Naive thymus-derived CD4-positive, alpha-beta T cell (primary cell): Measurements from ENCODE around the gene TTC7B. TPM values are rescaled to one million over a fixed set of nuclear protein-coding genes. Genes with fewer than 3 reads are reported as not detected.

Source experiments
- ATAC-seq: fragments of 150-1000 bp; cut with Tn5 transposase; 2 replicates; pipeline ENCODE4 v1.10.0; 2021; ENCODE audit warnings: mild to moderate bottlenecking, moderate library complexity
- CTCF ChIA-PET: fragments of 350-600 bp; sonication (Branson Sonifier 250); formaldehyde crosslinking; loops from one replicate; lab custom pipeline; 2021; ENCODE audit warnings: antibody characterized with exemption; lab: Charles Lee
- POLR2A ChIA-PET: fragments of 350-600 bp; sonication (Branson Sonifier 250); formaldehyde crosslinking; loops from one replicate; lab custom pipeline; 2021; ENCODE audit warnings: antibody characterized with exemption, inconsistent platforms; lab: Charles Lee
- DNase-seq, 9 donors: peaks; one replicate each; pipeline versions ENCODE4 v3.0.0 to v3.0.0-alpha.2; 2020 to 2022; ENCODE audit warnings: mixed read lengths in 1 of 9
- H3K27ac ChIP-seq: one replicate; pipeline ENCODE4 v1.7.0; 2013; ENCODE audit warnings: mild to moderate bottlenecking, low read depth, low read length, moderate library complexity
- H3K27me3 ChIP-seq, 2 donors: one replicate each; pipeline ENCODE4 v1.7.0; 2013; ENCODE audit warnings: low read length in 2 of 2, mild to moderate bottlenecking in 2 of 2, moderate library complexity in 2 of 2; ENCODE audit not compliant: control insufficient read depth in 2 of 2, insufficient read depth in 2 of 2
- H3K36me3 ChIP-seq, 3 experiments: 1 replicate in 2 of 3; 2 replicates in 1 of 3; pipeline ENCODE4 v1.7.0; 2013; ENCODE audit warnings: low read length in 3 of 3, mild to moderate bottlenecking in 3 of 3, moderate library complexity in 1 of 3; ENCODE audit not compliant: insufficient read depth in 3 of 3, control insufficient read depth in 2 of 3
- H3K4me1 ChIP-seq, 2 donors: one replicate each; pipeline ENCODE4 v1.7.0; 2013; ENCODE audit warnings: low read length in 2 of 2, mild to moderate bottlenecking in 2 of 2, moderate library complexity in 1 of 2; ENCODE audit not compliant: control insufficient read depth in 2 of 2, insufficient read depth in 2 of 2
- H3K4me3 ChIP-seq: 2 replicates; pipeline ENCODE4 v1.7.0; 2013; ENCODE audit warnings: mild to moderate bottlenecking, low read length
- H3K9me3 ChIP-seq, 3 experiments: 1 replicate in 2 of 3; 2 replicates in 1 of 3; pipeline ENCODE4 v1.7.0; 2013; ENCODE audit warnings: low read length in 3 of 3; ENCODE audit not compliant: control insufficient read depth in 2 of 3
- H3K27ac Mint-ChIP-seq, 9 donors: one replicate each; pipeline ENCODE4 v1.8.0; 2020 to 2022; ENCODE audit warnings: mixed read lengths in 9 of 9, mild to moderate bottlenecking in 8 of 9, moderate library complexity in 5 of 9, inconsistent platforms in 2 of 9
- H3K27me3 Mint-ChIP-seq, 5 donors: one replicate each; pipeline ENCODE4 v1.8.0; 2021 to 2022; ENCODE audit warnings: mixed read lengths in 5 of 5, mild to moderate bottlenecking in 1 of 5
- H3K36me3 Mint-ChIP-seq, 5 donors: one replicate each; pipeline ENCODE4 v1.8.0; 2020 to 2022; ENCODE audit warnings: mixed read lengths in 5 of 5, mild to moderate bottlenecking in 3 of 5, inconsistent platforms in 1 of 5
- H3K4me1 Mint-ChIP-seq, 7 donors: one replicate each; pipeline ENCODE4 v1.8.0; 2020 to 2022; ENCODE audit warnings: mixed read lengths in 7 of 7, mild to moderate bottlenecking in 3 of 7, inconsistent platforms in 1 of 7
- H3K4me3 Mint-ChIP-seq, 10 donors: one replicate each; pipeline ENCODE4 v1.8.0; 2020 to 2022; ENCODE audit warnings: mild to moderate bottlenecking in 10 of 10, mixed read lengths in 10 of 10, moderate library complexity in 6 of 10, inconsistent platforms in 2 of 10
- H3K9me3 Mint-ChIP-seq, 11 donors: one replicate each; pipeline ENCODE4 v1.8.0; 2020 to 2022; ENCODE audit warnings: mixed read lengths in 11 of 11, mild to moderate bottlenecking in 4 of 11, inconsistent platforms in 1 of 11, moderate library complexity in 1 of 11
- intact Hi-C, 2 donors: fragments of 100-400 bp; cut with micrococcal nuclease; formaldehyde crosslinking; loops; one replicate each; pipeline ENCODE4 v1.15.1; 2023
- polyA plus RNA-seq, 2 donors: library from polyadenylated mRNA; unstranded; fragments of 300-500 nt; fragmentation: Illumina TruSeq; gene quantifications; one replicate each; pipeline ENCODE4 v1.2.3, GENCODE V29; 2021
- total RNA-seq, 6 experiments: library from RNA in 5 of 6; stranded (reverse) in 5 of 6; gene quantifications; 1 replicate in 5 of 6; 2 replicates in 1 of 6; pipeline ENCODE4 v1.2.3 and lab custom pipeline; 2021 to 2026

Gene TTC7B
- total and polyA plus RNA-seq, 7 experiments from 2014 or later, result 0.08 to 9.5 (median 3.4) TPM; not detected in 2

GRCh38 chr14:90505531-90505930 is 310.7 kb downstream of the TTC7B start:
- H3K9me3 ChIP-seq, result no peaks in the 10 kb centered on the region
- no peak overlapping the region for H3K27ac Mint-ChIP-seq
- intact Hi-C loops, result no loop called here
- no peak overlapping the region for H3K27ac ChIP-seq
- H3K4me3 ChIP-seq, result no peak overlapping the region
- POLR2A ChIA-PET, result no interaction called here
- H3K4me3 Mint-ChIP-seq, result no peak overlapping the region
- peaks cover 0 to 5% (median 0%) of the 10 kb centered on the region in 11 donors for H3K9me3 Mint-ChIP-seq
- no peaks in the 10 kb centered on the region for H3K27me3 ChIP-seq
- H3K36me3 Mint-ChIP-seq, result peaks cover 0 to 3% (median 0%) of the 10 kb centered on the region in 5 donors
- peaks cover 0 to 16% (median 9%) of the 10 kb centered on the region in 7 donors for H3K4me1 Mint-ChIP-seq
- DNase-seq (no peak), ATAC-seq (no peak)
- H3K36me3 ChIP-seq, result no peaks in the 10 kb centered on the region
- CTCF ChIA-PET, result no interaction called here
- no peaks in the 10 kb centered on the region for H3K4me1 ChIP-seq
- peaks cover 27 to 51% (median 31%) of the 10 kb centered on the region in 5 donors for H3K27me3 Mint-ChIP-seq

- H3K9me3 Mint-ChIP-seq, result peaks cover 0 to 5% (median 0%) of the 10 kb centered on the region in 11 donors
- H3K4me1 ChIP-seq, result no peaks in the 10 kb centered on the region
- H3K27ac Mint-ChIP-seq, result no peak overlapping the region
- H3K27me3 Mint-ChIP-seq, result peaks cover 25 to 51% (median 31%) of the 10 kb centered on the region in 5 donors
- no peak for DNase-seq
- H3K27me3 ChIP-seq, result no peaks in the 10 kb centered on the region
- no peaks in the 10 kb centered on the region for H3K9me3 ChIP-seq
- no peak for ATAC-seq
- peaks cover 0 to 3% (median 0%) of the 10 kb centered on the region in 5 donors for H3K36me3 Mint-ChIP-seq
- POLR2A ChIA-PET, result no interaction called here
- intact Hi-C loops, result no loop called here
- CTCF ChIA-PET, result no interaction called here
- H3K4me1 Mint-ChIP-seq, result peaks cover 0 to 18% (median 11%) of the 10 kb centered on the region in 7 donors
- no peak overlapping the region for H3K4me3 Mint-ChIP-seq
- H3K36me3 ChIP-seq, result no peaks in the 10 kb centered on the region
- no peak overlapping the region for H3K4me3 ChIP-seq
- H3K27ac ChIP-seq, result no peak overlapping the region
Measured at GRCh38 chr14:90504643-90505042, 311.6 kb downstream of the TTC7B start.

- H3K4me1 ChIP-seq, result no peaks in the 10 kb centered on the region
- intact Hi-C loops, result no loop called here
- no peak for ATAC-seq
- no peaks in the 10 kb centered on the region for H3K27me3 ChIP-seq
- Mint-ChIP-seq H3K27ac (no peak overlapping the region), H3K4me3 (no peak overlapping the region), H3K27me3 (peaks cover 17 to 49% (median 26%) of the 10 kb centered on the region in 5 donors), H3K36me3 (peaks cover 0 to 3% (median 0%) of the 10 kb centered on the region in 5 donors), H3K9me3 (peaks cover 0 to 5% (median 0%) of the 10 kb centered on the region in 11 donors), H3K4me1 (peaks cover 0 to 17% (median 6%) of the 10 kb centered on the region in 7 donors)
- H3K4me3 ChIP-seq, result no peak overlapping the region
- CTCF ChIA-PET, result interaction anchor here (0.6 kb wide), 1 partner anchor 86 kb away, joined by 3 read pairs; no protein-coding TSS in a partner anchor
- H3K36me3 ChIP-seq, result no peaks in the 10 kb centered on the region
- DNase-seq, result no peak
- POLR2A ChIA-PET, result no interaction called here
- H3K9me3 ChIP-seq, result no peaks in the 10 kb centered on the region
- H3K27ac ChIP-seq, result no peak overlapping the region
Measured at GRCh38 chr14:90503582-90503981, 312.6 kb downstream of the TTC7B start.

DNA sequence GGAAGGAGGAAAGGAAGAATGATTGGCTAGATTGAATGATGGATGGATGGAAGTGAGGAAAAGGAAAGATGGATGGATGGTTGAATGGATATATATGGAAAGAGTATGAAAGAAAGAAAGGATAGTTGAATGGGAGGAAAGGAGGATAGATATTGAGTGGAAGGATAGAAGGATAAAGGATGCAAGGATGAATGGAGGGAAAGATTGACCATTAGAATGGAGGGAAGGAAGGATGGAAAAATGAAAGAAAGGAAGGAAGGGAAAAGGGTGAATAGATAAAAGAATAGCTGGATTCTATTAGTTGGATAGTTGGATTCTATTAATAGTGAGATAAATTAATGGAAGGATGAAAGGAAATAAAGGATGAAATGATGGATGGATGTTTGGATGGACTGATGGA is 313.5 kb downstream of the TTC7B start:
- Mint-ChIP-seq H3K4me1 (peaks cover 0 to 17% (median 6%) of the 10 kb centered on the region in 7 donors), H3K36me3 (peaks cover 0 to 3% (median 0%) of the 10 kb centered on the region in 5 donors)
- ATAC-seq, result no peak

DNA sequence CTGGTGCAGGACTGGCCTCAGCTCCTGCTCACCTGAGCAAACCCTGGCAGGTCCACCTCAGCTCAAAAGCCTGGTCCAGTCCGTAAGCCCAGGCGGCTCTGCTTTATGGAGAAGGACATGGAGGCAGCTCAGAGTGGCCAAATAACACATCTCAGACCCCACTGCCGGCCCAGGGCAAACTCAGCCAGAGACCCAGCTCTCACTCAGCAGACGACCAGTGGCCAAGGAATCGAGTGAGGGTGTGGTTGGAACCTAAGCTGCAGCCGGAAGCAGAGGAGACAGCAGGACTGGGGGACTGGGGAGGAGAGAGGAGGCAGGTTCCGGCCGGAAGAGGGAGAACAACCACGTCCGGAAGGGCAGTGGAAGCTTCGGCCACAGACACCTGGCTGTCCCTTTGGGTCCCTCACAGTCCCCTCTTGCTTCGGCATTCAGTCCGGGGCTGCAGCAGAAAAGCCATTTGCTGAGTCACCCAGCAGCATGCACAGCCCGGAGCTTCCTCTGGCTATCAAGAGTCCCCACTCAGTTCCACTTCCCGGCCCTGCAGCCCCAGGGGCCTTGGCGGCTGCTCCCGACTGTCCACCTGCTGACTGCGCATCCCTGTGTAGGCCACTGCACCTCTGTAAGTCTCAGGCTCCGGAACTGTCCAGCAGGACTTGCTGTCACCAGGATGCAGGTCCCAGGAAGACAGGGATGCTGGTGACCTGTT is 315.4 kb downstream of the TTC7B start:
- Histone ChIP-seq H3K27me3 (no peaks in the 10 kb centered on the region), H3K9me3 (no peaks in the 10 kb centered on the region), H3K4me1 (no peaks in the 10 kb centered on the region), H3K36me3 (no peaks in the 10 kb centered on the region), H3K4me3 (no peak overlapping the region), H3K27ac (no peak overlapping the region)
- Mint-ChIP-seq H3K4me1 (peaks cover 0 to 17% (median 6%) of the 10 kb centered on the region in 7 donors), H3K4me3 (peak overlapping the region in 2 of 10 donors; percentile 7 to 57), H3K36me3 (peaks cover 0 to 3% (median 0%) of the 10 kb centered on the region in 5 donors), H3K27me3 (peaks cover 4 to 44% (median 25%) of the 10 kb centered on the region in 5 donors), H3K9me3 (peaks cover 0 to 5% (median 0%) of the 10 kb centered on the region in 11 donors), H3K27ac (no peak overlapping the region)
- peak; percentile 37 for ATAC-seq
- no peak for DNase-seq
- POLR2A ChIA-PET, result no interaction called here
- CTCF ChIA-PET, result interaction anchor here (0.6 kb wide), 1 partner anchor 165 kb away, joined by 3 read pairs; no protein-coding TSS in a partner anchor
- intact Hi-C loops, result no loop called here

More for the DNA sequence above, 313.5 kb downstream of the TTC7B start:
- no peak overlapping the region for H3K27ac ChIP-seq
- CTCF ChIA-PET, result no interaction called here
- H3K36me3 ChIP-seq, result no peaks in the 10 kb centered on the region
- POLR2A ChIA-PET, result no interaction called here
- peaks cover 12 to 44% (median 25%) of the 10 kb centered on the region in 5 donors for H3K27me3 Mint-ChIP-seq
- intact Hi-C loops, result no loop called here
- H3K4me3 ChIP-seq, result no peak overlapping the region
- no peak overlapping the region for H3K27ac Mint-ChIP-seq
- no peaks in the 10 kb centered on the region for H3K9me3 ChIP-seq
- H3K27me3 ChIP-seq, result no peaks in the 10 kb centered on the region
- H3K4me1 ChIP-seq, result no peaks in the 10 kb centered on the region
- H3K4me3 Mint-ChIP-seq, result no peak overlapping the region
- no peak for DNase-seq
- H3K9me3 Mint-ChIP-seq, result peaks cover 0 to 7% (median 0%) of the 10 kb centered on the region in 11 donors

GRCh38 chr14:90499908-90500664 is 316.1 kb downstream of the TTC7B start:
- Mint-ChIP-seq H3K27ac (no peak overlapping the region), H3K27me3 (peaks cover 4 to 44% (median 25%) of the 10 kb centered on the region in 5 donors), H3K9me3 (peaks cover 0 to 7% (median 0%) of the 10 kb centered on the region in 11 donors), H3K4me3 (peak overlapping the region in 2 of 10 donors; percentile 7 to 57), H3K36me3 (peaks cover 0 to 3% (median 0%) of the 10 kb centered on the region in 5 donors), H3K4me1 (peaks cover 0 to 17% (median 6%) of the 10 kb centered on the region in 7 donors)
- no peak for ATAC-seq
- POLR2A ChIA-PET, result no interaction called here
- H3K36me3 ChIP-seq, result no peaks in the 10 kb centered on the region
- H3K4me1 ChIP-seq, result no peaks in the 10 kb centered on the region
- no peak overlapping the region for H3K27ac ChIP-seq
- no peak overlapping the region for H3K4me3 ChIP-seq
- no peak for DNase-seq
- H3K9me3 ChIP-seq, result no peaks in the 10 kb centered on the region
- CTCF ChIA-PET, result no interaction called here
- intact Hi-C loops, result no loop called here
- H3K27me3 ChIP-seq, result no peaks in the 10 kb centered on the region
